ENCODE results near the gene MYL7. TPM values are rescaled to one million over a fixed set of nuclear protein-coding genes. Genes with fewer than 3 reads are reported as not detected.

Gene MYL7
- polyA plus RNA-seq, 2 of the 4 experiments (the other 2 are of a cell fraction), result not detected

DNA sequence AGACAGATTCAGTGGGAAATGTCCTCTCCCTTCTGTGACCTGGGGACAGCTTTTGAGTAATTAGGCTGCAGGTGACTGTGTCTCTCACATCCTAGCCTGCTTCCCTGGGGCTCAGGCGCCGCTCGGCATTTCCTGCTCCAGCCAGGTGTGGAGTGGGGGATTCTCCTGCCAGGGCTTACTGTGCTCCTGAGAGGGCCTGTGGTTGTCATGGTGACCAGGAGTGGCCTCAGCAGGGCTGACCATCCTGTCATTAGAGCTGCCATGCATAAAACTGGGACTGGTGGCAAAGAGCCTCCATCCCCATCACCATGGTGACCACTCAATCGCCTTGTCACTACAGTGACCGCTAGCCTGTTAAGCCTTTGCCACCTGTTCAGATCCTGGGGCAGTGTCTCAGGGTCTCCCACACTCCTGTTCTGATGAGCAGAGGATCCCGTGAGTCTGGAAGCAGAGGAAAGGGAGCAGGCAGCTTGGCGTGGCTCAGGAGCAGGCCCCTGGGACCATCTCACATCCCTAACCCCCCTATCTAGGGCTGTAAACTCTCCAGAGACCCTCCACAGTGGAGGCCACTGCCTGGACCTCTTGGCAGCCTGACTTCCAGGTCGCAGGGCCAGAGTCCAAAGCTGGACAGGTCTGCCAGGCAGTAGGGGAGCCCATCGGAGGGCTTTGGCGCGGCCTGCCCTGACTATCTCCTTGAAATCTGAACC lies 48.3 kb upstream of the MYL7 start, which contains the start of gene GCK:
TSS of gene GCK (minus strand) at position 154 of the 707 bp plus-strand sequence. CDS start 486 bp downstream, outside the sequence.
- Histone ChIP-seq H3K4me1 (peaks cover 17% of the 10 kb centered on the region), H3K9me3 (no peaks in the 10 kb centered on the region), H3K27ac (no peak within 1 kb of the TSS), H3K4me2 (no peak within 1 kb of the TSS), H3K4me3 (no peak within 1 kb of the TSS)
- CTCF ChIA-PET, result interaction anchor here (1.1 to 1.3 kb wide), 2 partner anchors 11 to 58 kb away, joined by 3 to 4 read pairs; partner anchors contain the start of gene YKT6
- no peak for FAIRE-seq
- DNase-seq (ENCODE audit: low read depth in 1 of 2, low spot score in 1 of 2), result no peak
- TF ChIP-seq, protein P1, sequence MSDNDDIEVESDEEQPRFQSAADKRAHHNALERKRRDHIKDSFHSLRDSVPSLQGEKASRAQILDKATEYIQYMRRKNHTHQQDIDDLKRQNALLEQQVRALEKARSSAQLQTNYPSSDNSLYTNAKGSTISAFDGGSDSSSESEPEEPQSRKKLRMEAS (IDR thresholded peaks at IDR 0.05), result no peak
- TF ChIP-seq, protein P2, sequence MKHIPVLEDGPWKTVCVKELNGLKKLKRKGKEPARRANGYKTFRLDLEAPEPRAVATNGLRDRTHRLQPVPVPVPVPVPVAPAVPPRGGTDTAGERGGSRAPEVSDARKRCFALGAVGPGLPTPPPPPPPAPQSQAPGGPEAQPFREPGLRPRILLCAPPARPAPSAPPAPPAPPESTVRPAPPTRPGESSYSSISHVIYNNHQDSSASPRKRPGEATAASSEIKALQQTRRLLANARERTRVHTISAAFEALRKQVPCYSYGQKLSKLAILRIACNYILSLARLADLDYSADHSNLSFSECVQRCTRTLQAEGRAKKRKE (CRISPR knock-in tag; IDR thresholded peaks at IDR 0.05; ENCODE audit: low read depth), result no peak
- TF ChIP-seq, protein P3, sequence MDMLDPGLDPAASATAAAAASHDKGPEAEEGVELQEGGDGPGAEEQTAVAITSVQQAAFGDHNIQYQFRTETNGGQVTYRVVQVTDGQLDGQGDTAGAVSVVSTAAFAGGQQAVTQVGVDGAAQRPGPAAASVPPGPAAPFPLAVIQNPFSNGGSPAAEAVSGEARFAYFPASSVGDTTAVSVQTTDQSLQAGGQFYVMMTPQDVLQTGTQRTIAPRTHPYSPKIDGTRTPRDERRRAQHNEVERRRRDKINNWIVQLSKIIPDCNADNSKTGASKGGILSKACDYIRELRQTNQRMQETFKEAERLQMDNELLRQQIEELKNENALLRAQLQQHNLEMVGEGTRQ (IDR thresholded peaks at IDR 0.05), result no peak
- no peak for TF ChIP-seq ZNF302 (CRISPR knock-in tag; IDR thresholded peaks at IDR 0.05)
- TF ChIP-seq ESRRA (IDR thresholded peaks at IDR 0.05; ENCODE audit: borderline replicate concordance, low read length), result no peak
- no peak for TF ChIP-seq RARB (CRISPR knock-in tag; IDR thresholded peaks at IDR 0.05)
- TF ChIP-seq CBX8 (IDR thresholded peaks at IDR 0.05), result no peak
- TF ChIP-seq, protein P4, sequence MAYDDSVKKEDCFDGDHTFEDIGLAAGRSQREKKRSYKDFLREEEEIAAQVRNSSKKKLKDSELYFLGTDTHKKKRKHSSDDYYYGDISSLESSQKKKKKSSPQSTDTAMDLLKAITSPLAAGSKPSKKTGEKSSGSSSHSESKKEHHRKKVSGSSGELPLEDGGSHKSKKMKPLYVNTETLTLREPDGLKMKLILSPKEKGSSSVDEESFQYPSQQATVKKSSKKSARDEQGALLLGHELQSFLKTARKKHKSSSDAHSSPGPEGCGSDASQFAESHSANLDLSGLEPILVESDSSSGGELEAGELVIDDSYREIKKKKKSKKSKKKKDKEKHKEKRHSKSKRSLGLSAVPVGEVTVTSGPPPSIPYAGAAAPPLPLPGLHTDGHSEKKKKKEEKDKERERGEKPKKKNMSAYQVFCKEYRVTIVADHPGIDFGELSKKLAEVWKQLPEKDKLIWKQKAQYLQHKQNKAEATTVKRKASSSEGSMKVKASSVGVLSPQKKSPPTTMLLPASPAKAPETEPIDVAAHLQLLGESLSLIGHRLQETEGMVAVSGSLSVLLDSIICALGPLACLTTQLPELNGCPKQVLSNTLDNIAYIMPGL (CRISPR knock-in tag; IDR thresholded peaks at IDR 0.05; ENCODE audit: borderline replicate concordance), result no peak
- 82% methylated on average over 6 of the region's 11 CpGs for WGBS (ENCODE audit: missing lambda C conversion rate)
- POLR2A ChIA-PET, result no interaction called here
- no peak for ATAC-seq

DNA sequence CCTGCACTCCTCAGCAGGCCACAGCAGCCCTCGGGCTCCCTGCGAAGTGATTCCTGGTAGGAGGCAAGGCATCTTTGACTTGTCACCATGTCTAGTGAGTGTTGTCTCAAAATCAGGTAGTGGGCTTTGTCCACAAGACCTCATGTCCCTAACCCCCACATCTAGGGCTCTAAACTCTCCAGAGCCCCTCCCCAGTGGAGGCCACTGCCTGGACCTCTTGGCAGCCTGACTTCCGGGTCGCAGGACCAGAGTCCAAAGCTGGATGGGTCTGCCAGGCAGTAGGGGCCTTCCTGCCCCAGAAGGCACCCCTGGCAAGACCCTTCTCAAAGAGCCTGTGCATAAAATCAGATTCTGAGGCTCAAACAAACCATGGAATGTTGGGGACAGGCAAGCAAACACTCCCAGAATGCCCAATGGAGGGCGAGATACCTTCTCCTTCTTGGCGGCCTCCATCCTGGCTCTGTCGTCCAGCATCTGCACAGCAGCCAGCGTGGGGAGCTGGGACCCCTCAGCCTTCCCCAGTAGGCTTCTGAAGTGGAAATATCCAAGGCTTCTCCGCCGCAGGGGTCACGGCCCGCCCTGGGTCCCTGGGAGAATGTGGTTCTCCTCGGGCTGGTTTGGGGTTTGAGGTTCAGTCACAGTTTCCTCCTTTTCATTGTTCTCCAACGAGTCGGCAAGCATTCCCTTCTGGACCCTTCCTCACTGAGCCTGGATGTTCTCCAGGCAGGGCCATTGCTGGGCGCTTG lies 47.5 kb upstream of the MYL7 start:
- TF ChIP-seq CBX2 (IDR thresholded peaks at IDR 0.05; ENCODE audit: borderline replicate concordance, low read depth) (no peak), FOSB (CRISPR knock-in tag; IDR thresholded peaks at IDR 0.05) (no peak), NPAS2 (CRISPR knock-in tag; IDR thresholded peaks at IDR 0.05; ENCODE audit: borderline replicate concordance) (no peak), CEBPB (IDR thresholded peaks at IDR 0.05) (no peak), JUNB (IDR thresholded peaks at IDR 0.05) (no peak), HOXB5 (CRISPR knock-in tag; IDR thresholded peaks at IDR 0.05) (no peak), TP53 (CRISPR knock-in tag; IDR thresholded peaks at IDR 0.05) (no peak), ZC3H11A (IDR thresholded peaks at IDR 0.05) (no peak), RARB (CRISPR knock-in tag; IDR thresholded peaks at IDR 0.05) (no peak), ZFP36 (IDR thresholded peaks at IDR 0.05; ENCODE audit: borderline replicate concordance, partially characterized antibody) (no peak), JUN (IDR thresholded peaks at IDR 0.05) (no peak), PHF8 (IDR thresholded peaks at IDR 0.05; ENCODE audit: borderline replicate concordance, low read depth) (no peak), RFX5 (IDR thresholded peaks at IDR 0.05) (no peak), BHLHE40 (IDR thresholded peaks at IDR 0.05; ENCODE audit: low read depth, low read length) (no peak), ZSCAN20 (CRISPR knock-in tag; IDR thresholded peaks at IDR 0.05) (no peak)
- TF ChIP-seq, protein P5, sequence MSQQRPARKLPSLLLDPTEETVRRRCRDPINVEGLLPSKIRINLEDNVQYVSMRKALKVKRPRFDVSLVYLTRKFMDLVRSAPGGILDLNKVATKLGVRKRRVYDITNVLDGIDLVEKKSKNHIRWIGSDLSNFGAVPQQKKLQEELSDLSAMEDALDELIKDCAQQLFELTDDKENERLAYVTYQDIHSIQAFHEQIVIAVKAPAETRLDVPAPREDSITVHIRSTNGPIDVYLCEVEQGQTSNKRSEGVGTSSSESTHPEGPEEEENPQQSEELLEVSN (IDR thresholded peaks at IDR 0.05; ENCODE audit: borderline replicate concordance, low read depth), result no peak
- Histone ChIP-seq H3K9me3 (no peaks in the 10 kb centered on the region), H3K27ac (no peak overlapping the region), H3K4me3 (no peak overlapping the region), H3K4me1 (peaks cover 25% of the 10 kb centered on the region), H3K4me2 (no peak overlapping the region)
- ChIA-PET CTCF (interaction anchor here (1.1 to 2.0 kb wide), 2 partner anchors 7 to 12 kb away, joined by 3 to 8 read pairs; partner anchors contain the start of gene YKT6), POLR2A (no interaction called here)
- DNase-seq (ENCODE audit: low read depth in 1 of 2, low spot score in 1 of 2), result no peak
- no peak for FAIRE-seq
- no peak for ATAC-seq
- 66% methylated on average over 16 of the region's 16 CpGs for WGBS (ENCODE audit: missing lambda C conversion rate)
